Measurements from ENCODE around the gene PRPF40B.
A peak's percentile ranks its signal among the peaks of the same experiment; 100 is the strongest.

PRPF40B gene

GRCh38 chr12:49641748-49642369 lies 18.5 kb downstream of the PRPF40B start:
- no peak for TF ChIP-seq CTCF (IDR thresholded peaks at IDR 0.05; ENCODE audit: low read depth, low read length)
- DNase-seq (ENCODE audit: extremely low read depth, low read depth): no peak

- no peak for TF ChIP-seq CTCF (IDR thresholded peaks at IDR 0.05; ENCODE audit: low read depth, low read length)
- no peak for DNase-seq (ENCODE audit: extremely low read depth, low read depth)
Measured at GRCh38 chr12:49642370-49642802, 19.0 kb downstream of the PRPF40B start.

- no peak for TF ChIP-seq CTCF (IDR thresholded peaks at IDR 0.05; ENCODE audit: low read depth, low read length)
- DNase-seq (ENCODE audit: extremely low read depth, low read depth): no peak
Measured at GRCh38 chr12:49643135-49643534, 19.8 kb downstream of the PRPF40B start.

GRCh38 chr12:49643961-49644619 lies 20.7 kb downstream of the PRPF40B start:
- no peak for TF ChIP-seq CTCF (IDR thresholded peaks at IDR 0.05; ENCODE audit: low read depth, low read length)
- DNase-seq (ENCODE audit: extremely low read depth, low read depth): no peak

- peak; percentile 97 for TF ChIP-seq CTCF (IDR thresholded peaks at IDR 0.05; ENCODE audit: low read depth, low read length)
- peak; percentile 34 for DNase-seq (ENCODE audit: extremely low read depth, low read depth)
Measured at GRCh38 chr12:49644620-49644994, 21.2 kb downstream of the PRPF40B start.

GRCh38 chr12:49645146-49646039 lies 22.0 kb downstream of the PRPF40B start:
- DNase-seq (ENCODE audit: extremely low read depth, low read depth): no peak
- TF ChIP-seq CTCF (IDR thresholded peaks at IDR 0.05; ENCODE audit: low read depth, low read length): no peak
